NCI-H82 treated with DMSO at 0.1 percent for 48 hours (cell line): Measurements from ENCODE around the gene PKNOX2.

Source experiments
- DNase-seq: peaks from one replicate; lab custom pipeline; 2025; ENCODE audit not compliant: unreplicated experiment; lab: John Stamatoyannopoulos, UW

PKNOX2 gene

GRCh38 chr11:125351033-125351867 lies 186.7 kb downstream of the PKNOX2 start:
- DNase-seq = no peak

- no peak for DNase-seq
Observed at GRCh38 chr11:125351868-125352250, 187.3 kb downstream of the PKNOX2 start.

GRCh38 chr11:125356797-125357196 lies 192.2 kb downstream of the PKNOX2 start:
- DNase-seq = no peak

- DNase-seq = no peak
Observed at GRCh38 chr11:125357551-125357950, 193.0 kb downstream of the PKNOX2 start.

- DNase-seq = no peak
Observed at GRCh38 chr11:125358254-125358840, 193.8 kb downstream of the PKNOX2 start.

GRCh38 chr11:125359130-125359529 lies 194.6 kb downstream of the PKNOX2 start:
- no peak for DNase-seq

GRCh38 chr11:125360066-125360465 lies 195.5 kb downstream of the PKNOX2 start:
- no peak for DNase-seq

- DNase-seq = no peak
Observed at GRCh38 chr11:125364121-125364826, 199.7 kb downstream of the PKNOX2 start.

GRCh38 chr11:125365196-125365931 lies 200.8 kb downstream of the PKNOX2 start:
- peak; percentile 85 for DNase-seq

- DNase-seq = no peak
Observed at GRCh38 chr11:125367710-125368109, 203.2 kb downstream of the PKNOX2 start.

GRCh38 chr11:125368757-125369156 lies 204.2 kb downstream of the PKNOX2 start:
- DNase-seq = no peak

GRCh38 chr11:125369808-125370207 lies 205.3 kb downstream of the PKNOX2 start:
- DNase-seq = no peak

- DNase-seq = peak; percentile 96
Observed at GRCh38 chr11:125370561-125371389, 206.2 kb downstream of the PKNOX2 start.

- peak; percentile 96 for DNase-seq
Observed at GRCh38 chr11:125371431-125371935, 206.9 kb downstream of the PKNOX2 start.

- DNase-seq = no peak
Observed at GRCh38 chr11:125372088-125372487, 207.5 kb downstream of the PKNOX2 start.

GRCh38 chr11:125372911-125373310 lies 208.4 kb downstream of the PKNOX2 start:
- no peak for DNase-seq

- DNase-seq = no peak
Observed at GRCh38 chr11:125373426-125374391, 209.2 kb downstream of the PKNOX2 start.

- DNase-seq = no peak
Observed at GRCh38 chr11:125374398-125374797, 209.8 kb downstream of the PKNOX2 start.

- DNase-seq = no peak
Observed at GRCh38 chr11:125375146-125375545, 210.6 kb downstream of the PKNOX2 start.
